DOHH2 (cell line): ENCODE measurements around the gene LPAR1.

Experiments used
- H3F3A ChIP-seq: fragments of 200-600 bp; sonication (generic), shearing (Covaris generic); 2 replicates; pipeline ENCODE4 v1.6.0; 2016; ENCODE audit warnings: antibody characterized with exemption, mild to moderate bottlenecking; ENCODE audit not compliant: control insufficient read depth, insufficient read depth
- H3K27ac ChIP-seq: fragments of 200-600 bp; sonication (generic); 2 replicates; pipeline ENCODE4 v1.5.1; 2014; ENCODE audit warnings: low read depth, mild to moderate bottlenecking, low read length, moderate library complexity
- H3K27me3 ChIP-seq: fragments of 200-600 bp; sonication (generic); 2 replicates; pipeline ENCODE4 v1.6.1; 2014; ENCODE audit warnings: mild to moderate bottlenecking, low read length, mixed read lengths; ENCODE audit not compliant: control insufficient read depth
- H3K36me3 ChIP-seq: fragments of 200-600 bp; sonication (generic); 2 replicates; pipeline ENCODE4 v1.6.1; 2014; ENCODE audit warnings: mild to moderate bottlenecking, low read length, moderate library complexity, mixed read lengths; ENCODE audit not compliant: control insufficient read depth
- H3K4me1 ChIP-seq: fragments of 200-600 bp; sonication (generic); 2 replicates; pipeline ENCODE4 v1.6.1; 2014; ENCODE audit warnings: mild to moderate bottlenecking, low read length, mixed read lengths; ENCODE audit not compliant: control insufficient read depth
- H3K4me2 ChIP-seq: fragments of 200-600 bp; sonication (generic); 2 replicates; pipeline ENCODE4 v1.6.0; 2014; ENCODE audit warnings: mild to moderate bottlenecking, low read length, moderate library complexity
- H3K4me3 ChIP-seq: fragments of 200-600 bp; sonication (generic); 2 replicates; pipeline ENCODE4 v1.5.1; 2014; ENCODE audit warnings: mild to moderate bottlenecking, low read length, mixed read lengths
- H3K79me2 ChIP-seq: fragments of 200-600 bp; sonication (generic); 2 replicates; pipeline ENCODE4 v1.6.1; 2014; ENCODE audit warnings: mild to moderate bottlenecking, low read length, mixed read lengths; ENCODE audit not compliant: control insufficient read depth
- H3K9me2 ChIP-seq: fragments of 200-600 bp; sonication (generic); replicated peaks from 2 replicates; pipeline ENCODE4 v1.6.1; 2014; ENCODE audit warnings: mild to moderate bottlenecking, low read length, mixed read lengths; ENCODE audit not compliant: control insufficient read depth
- H3K9me3 ChIP-seq: fragments of 200-600 bp; sonication (generic); 2 replicates; pipeline ENCODE4 v1.6.1; 2014; ENCODE audit warnings: antibody characterized with exemption, low read length, mixed read lengths; ENCODE audit not compliant: control insufficient read depth, insufficient read depth
- H4K20me1 ChIP-seq: fragments of 200-600 bp; sonication (generic); 2 replicates; pipeline ENCODE4 v1.6.0; 2014; ENCODE audit warnings: low read depth, mild to moderate bottlenecking, antibody characterized with exemption, low read length, moderate library complexity; ENCODE audit not compliant: control insufficient read depth, insufficient read depth
- EZH2phosphoT487 ChIP-seq: fragments of 200-600 bp; sonication (generic); IDR thresholded peaks from 2 replicates; pipeline ENCODE4 v1.6.1; 2017; ENCODE audit warnings: borderline replicate concordance, mild to moderate bottlenecking, antibody characterized with exemption, low read length, moderate library complexity, mixed read lengths
- TF ChIP-seq, protein P1 (sequence below): fragments of 200-600 bp; sonication (generic); IDR thresholded peaks from one replicate; pipeline ENCODE4 v1.5.1; 2014; ENCODE audit warnings: antibody characterized with exemption, mild to moderate bottlenecking, low read depth, low read length; ENCODE audit not compliant: poor library complexity, severe bottlenecking

The LPAR1 gene

DNA sequence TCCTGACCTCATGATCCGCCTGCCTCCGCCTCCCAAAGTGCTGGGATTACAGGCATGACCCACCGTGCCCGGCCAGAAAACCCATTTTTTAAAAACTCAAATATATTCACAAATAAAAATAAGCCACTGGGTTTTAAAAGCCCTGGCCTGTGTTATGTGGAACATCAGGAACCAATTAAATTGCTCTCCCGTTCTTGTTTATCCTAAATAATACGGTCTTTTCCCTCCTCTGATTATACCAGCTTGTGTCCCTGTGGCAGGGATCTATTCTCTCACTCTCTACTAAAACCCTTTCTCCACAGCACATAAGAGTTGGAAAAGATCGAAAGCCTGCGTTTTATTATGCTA is 30.1 kb upstream of the LPAR1 start:
- H3K9me2 ChIP-seq, result no peaks in the 10 kb centered on the region
- no peaks in the 10 kb centered on the region for H3F3A ChIP-seq
- no peaks in the 10 kb centered on the region for H3K9me3 ChIP-seq
- H3K27me3 ChIP-seq, result no peaks in the 10 kb centered on the region; the same call in 1 of the 2 replicates
- TF ChIP-seq, protein P1, sequence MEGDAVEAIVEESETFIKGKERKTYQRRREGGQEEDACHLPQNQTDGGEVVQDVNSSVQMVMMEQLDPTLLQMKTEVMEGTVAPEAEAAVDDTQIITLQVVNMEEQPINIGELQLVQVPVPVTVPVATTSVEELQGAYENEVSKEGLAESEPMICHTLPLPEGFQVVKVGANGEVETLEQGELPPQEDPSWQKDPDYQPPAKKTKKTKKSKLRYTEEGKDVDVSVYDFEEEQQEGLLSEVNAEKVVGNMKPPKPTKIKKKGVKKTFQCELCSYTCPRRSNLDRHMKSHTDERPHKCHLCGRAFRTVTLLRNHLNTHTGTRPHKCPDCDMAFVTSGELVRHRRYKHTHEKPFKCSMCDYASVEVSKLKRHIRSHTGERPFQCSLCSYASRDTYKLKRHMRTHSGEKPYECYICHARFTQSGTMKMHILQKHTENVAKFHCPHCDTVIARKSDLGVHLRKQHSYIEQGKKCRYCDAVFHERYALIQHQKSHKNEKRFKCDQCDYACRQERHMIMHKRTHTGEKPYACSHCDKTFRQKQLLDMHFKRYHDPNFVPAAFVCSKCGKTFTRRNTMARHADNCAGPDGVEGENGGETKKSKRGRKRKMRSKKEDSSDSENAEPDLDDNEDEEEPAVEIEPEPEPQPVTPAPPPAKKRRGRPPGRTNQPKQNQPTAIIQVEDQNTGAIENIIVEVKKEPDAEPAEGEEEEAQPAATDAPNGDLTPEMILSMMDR, result no peak
- TF ChIP-seq EZH2phosphoT487, result no peak
- H3K79me2 ChIP-seq, result no peaks in the 10 kb centered on the region
- H4K20me1 ChIP-seq, result no peaks in the 10 kb centered on the region
- H3K4me2 ChIP-seq, result no peak overlapping the region
- H3K27ac ChIP-seq, result no peak overlapping the region
- H3K4me1 ChIP-seq, result 0 out of 2 replicates have a peak, but pooled peaks cover 3% of the 10 kb centered on the region
- no peaks in the 10 kb centered on the region for H3K36me3 ChIP-seq
- no peak overlapping the region for H3K4me3 ChIP-seq

DNA sequence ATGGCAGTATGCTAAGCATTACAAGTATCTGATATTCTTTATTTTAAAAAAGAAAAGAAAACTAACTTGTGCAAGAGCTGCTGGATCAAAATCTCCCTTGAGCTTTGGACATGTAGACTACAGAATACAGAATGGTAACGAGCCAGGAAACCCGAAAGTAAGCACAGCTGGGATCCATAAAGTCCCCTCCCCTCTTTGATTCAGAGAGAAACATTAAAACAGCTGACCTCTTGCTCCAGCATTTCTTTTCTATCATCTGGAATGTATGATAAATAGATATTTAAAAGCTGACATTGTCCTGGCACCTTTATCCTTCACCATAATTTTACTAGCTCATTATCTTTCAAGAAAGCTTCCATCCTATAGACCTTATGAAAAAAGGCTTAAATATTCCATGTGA is 28.2 kb upstream of the LPAR1 start:
- H3K9me3 ChIP-seq, result no peaks in the 10 kb centered on the region
- no peaks in the 10 kb centered on the region for H3K9me2 ChIP-seq
- H3K79me2 ChIP-seq, result no peaks in the 10 kb centered on the region
- 0 out of 2 replicates have a peak, but pooled peaks cover 3% of the 10 kb centered on the region for H3K4me1 ChIP-seq
- H3K27me3 ChIP-seq, result peaks cover 5% of the 10 kb centered on the region; the same call in 1 of the 2 replicates
- H3F3A ChIP-seq, result no peaks in the 10 kb centered on the region
- H4K20me1 ChIP-seq, result no peaks in the 10 kb centered on the region
- H3K27ac ChIP-seq, result no peak overlapping the region
- H3K36me3 ChIP-seq, result no peaks in the 10 kb centered on the region
- no peak overlapping the region for H3K4me2 ChIP-seq
- H3K4me3 ChIP-seq, result no peak overlapping the region
- TF ChIP-seq, protein P1, result no peak
- no peak for TF ChIP-seq EZH2phosphoT487

DNA sequence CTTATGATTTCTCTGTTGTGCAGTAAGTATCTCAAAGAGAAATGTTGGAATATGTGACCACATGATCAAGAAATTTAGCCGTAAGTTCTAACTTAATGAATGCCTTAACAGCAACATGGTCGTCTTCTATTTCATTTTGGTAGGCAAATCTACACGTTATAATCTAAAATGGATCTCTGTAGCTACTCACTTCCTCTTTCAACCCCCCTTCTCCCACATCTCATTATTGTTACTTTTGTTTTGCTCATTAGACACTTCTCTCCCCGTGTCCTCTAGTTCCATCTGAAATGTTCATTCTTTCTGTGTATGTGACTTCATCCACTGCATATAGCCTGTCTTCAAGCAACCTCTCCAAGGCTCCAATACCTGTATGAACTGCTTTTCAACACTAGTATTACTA is 27.1 kb upstream of the LPAR1 start:
- Histone ChIP-seq H3K9me2 (no peaks in the 10 kb centered on the region), H3K27ac (no peak overlapping the region), H4K20me1 (no peaks in the 10 kb centered on the region), H3K4me2 (no peak overlapping the region), H3K4me3 (no peak overlapping the region), H3K4me1 (0 out of 2 replicates have a peak, but pooled peaks cover 3% of the 10 kb centered on the region), H3K36me3 (no peaks in the 10 kb centered on the region), H3K9me3 (no peaks in the 10 kb centered on the region), H3F3A (no peaks in the 10 kb centered on the region), H3K27me3 (peaks cover 5% of the 10 kb centered on the region; the same call in 1 of the 2 replicates), H3K79me2 (no peaks in the 10 kb centered on the region)
- TF ChIP-seq, protein P1, result no peak
- no peak for TF ChIP-seq EZH2phosphoT487
